ENCODE measurements around the gene MORN1.
A peak's percentile ranks its signal among the peaks of the same experiment; 100 is the strongest.

Gene MORN1

GRCh38 chr1:2314803-2315673 lies 76.3 kb downstream of the MORN1 start:
- CTCF ChIA-PET = interaction anchor here (0.6 to 7.5 kb wide), 24 partner anchors 8 to 119 kb away, joined by 3 to 43 read pairs (median 4); partner anchors contain the start of gene FAAP20
- H3K4me3 ChIP-seq (ENCODE audit: low read depth, low read length) = peak overlapping the region; percentile 54
- TF ChIP-seq CTCF (IDR thresholded peaks at IDR 0.05; ENCODE audit: insufficient read depth, low read length, missing control alignments) = peak; percentile 73
- POLR2A ChIA-PET = interaction anchor here (1.0 to 1.5 kb wide), 4 partner anchors 77 to 116 kb away, joined by 3 to 7 read pairs (median 3); partner anchors contain the start of genes MORN1 and RER1
- DNase-seq (ENCODE audit: low read depth, low spot score) = no peak

GRCh38 chr1:2314273-2314802 lies 77.0 kb downstream of the MORN1 start:
- POLR2A ChIA-PET = interaction anchor here (1.0 to 1.3 kb wide), 2 partner anchors 77 to 87 kb away, joined by 3 to 5 read pairs; partner anchors contain the start of genes MORN1 and RER1
- CTCF ChIA-PET = interaction anchor here (0.6 to 7.5 kb wide), 12 partner anchors 8 to 118 kb away, joined by 3 to 43 read pairs (median 5); partner anchors contain the start of gene FAAP20
- TF ChIP-seq CTCF (IDR thresholded peaks at IDR 0.05; ENCODE audit: insufficient read depth, low read length, missing control alignments) = no peak
- H3K4me3 ChIP-seq (ENCODE audit: low read depth, low read length) = peak overlapping the region; percentile 54
- DNase-seq (ENCODE audit: low read depth, low spot score) = no peak

GRCh38 chr1:2313651-2314261 lies 77.6 kb downstream of the MORN1 start:
- no peak for TF ChIP-seq CTCF (IDR thresholded peaks at IDR 0.05; ENCODE audit: insufficient read depth, low read length, missing control alignments)
- peak overlapping the region; percentile 54 for H3K4me3 ChIP-seq (ENCODE audit: low read depth, low read length)
- DNase-seq (ENCODE audit: low read depth, low spot score) = no peak
- CTCF ChIA-PET = interaction anchor here (1.1 to 7.5 kb wide), 6 partner anchors 15 to 118 kb away, joined by 3 to 43 read pairs (median 8); partner anchors contain the start of gene FAAP20
- POLR2A ChIA-PET = interaction anchor here (1.3 kb wide), 1 partner anchor 86 kb away, joined by 5 read pairs; no protein-coding TSS in a partner anchor

- no peak for DNase-seq (ENCODE audit: low read depth, low spot score)
- no peak overlapping the region for H3K4me3 ChIP-seq (ENCODE audit: low read depth, low read length)
- POLR2A ChIA-PET = interaction anchor here (0.6 to 1.3 kb wide), 2 partner anchors 85 to 173 kb away, joined by 3 to 5 read pairs; no protein-coding TSS in a partner anchor
- CTCF ChIA-PET = interaction anchor here (1.1 to 7.5 kb wide), 7 partner anchors 13 to 117 kb away, joined by 3 to 43 read pairs (median 5); partner anchors contain the start of gene FAAP20
- no peak for TF ChIP-seq CTCF (IDR thresholded peaks at IDR 0.05; ENCODE audit: insufficient read depth, low read length, missing control alignments)
Observed at GRCh38 chr1:2312515-2313301, 78.6 kb downstream of the MORN1 start.

- POLR2A ChIA-PET = interaction anchor here (0.6 to 1.4 kb wide), 3 partner anchors 14 to 173 kb away, joined by 3 to 4 read pairs (median 4); no protein-coding TSS in a partner anchor
- no peak for TF ChIP-seq CTCF (IDR thresholded peaks at IDR 0.05; ENCODE audit: insufficient read depth, low read length, missing control alignments)
- DNase-seq (ENCODE audit: low read depth, low spot score) = no peak
- no peak overlapping the region for H3K4me3 ChIP-seq (ENCODE audit: low read depth, low read length)
- CTCF ChIA-PET = interaction anchor here (0.8 to 7.5 kb wide), 9 partner anchors 10 to 116 kb away, joined by 3 to 43 read pairs (median 4); partner anchors contain the start of gene FAAP20
Observed at GRCh38 chr1:2312160-2312514, 79.2 kb downstream of the MORN1 start.

Data from AG04449 (cell line).